Vagina (tissue), 2 donors: Measurements from ENCODE around the gene KRTAP1-3. TPM values are rescaled to one million over a fixed set of nuclear protein-coding genes. Genes with fewer than 3 reads are reported as not detected.

Experiments
- DNase-seq, 2 donors: peaks; one replicate each; pipeline ENCODE4 v3.0.0-alpha.2; 2017; ENCODE audit errors: extremely low spot score in 2 of 2
- H3K27ac ChIP-seq: fragments of 200-600 bp; sonication (generic); one replicate; pipeline ENCODE4 v1.5.1; 2019
- H3K27me3 ChIP-seq: fragments of 200-600 bp; sonication (generic); one replicate; pipeline ENCODE4 v1.5.1; 2019
- H3K36me3 ChIP-seq, 2 donors: fragments of 200-600 bp; sonication (generic); one replicate each; pipeline ENCODE4 v1.5.1; 2017 to 2019
- H3K4me1 ChIP-seq: fragments of 200-600 bp; sonication (generic); one replicate; pipeline ENCODE4 v1.5.1; 2019
- H3K4me3 ChIP-seq, 2 donors: fragments of 200-600 bp; sonication (generic); 1 replicate in 1 of 2; 2 replicates in 1 of 2; pipeline ENCODE4 v1.5.1; 2016 to 2019
- H3K9me3 ChIP-seq: fragments of 200-600 bp; sonication (generic); one replicate; pipeline ENCODE4 v1.5.1; 2019
- POLR2A ChIP-seq, 2 donors: fragments of 450-650 bp; IDR thresholded peaks; one replicate each; pipeline ENCODE4 v1.6.1; 2017; ENCODE audit warnings: antibody characterized with exemption in 2 of 2, mild to moderate bottlenecking in 2 of 2, moderate library complexity in 2 of 2
- POLR2AphosphoS5 ChIP-seq, 2 donors: sonication (generic); formaldehyde crosslinking; IDR thresholded peaks; one replicate each; pipeline ENCODE4 v1.9.0; 2017; ENCODE audit warnings: antibody characterized with exemption in 2 of 2, mild to moderate bottlenecking in 2 of 2, low read depth in 1 of 2; ENCODE audit not compliant: insufficient read depth in 1 of 2
- intact Hi-C: fragments of 100-400 bp; cut with DNase I; formaldehyde crosslinking; loops from one replicate; pipeline ENCODE4 v1.15.1; 2023
- total RNA-seq: library from RNA; depleted of rRNA; stranded (reverse); fragments of >200 nt; gene quantifications from one replicate; pipeline ENCODE4 v1.2.3, GENCODE V29; 2016
- TF ChIP-seq, protein P1 (sequence below), 3 experiments: fragments of 450-650 bp in 2 of 3; fragments of 200-600 bp in 1 of 3; sonication (generic) in 1 of 3; IDR thresholded peaks; one replicate each; pipeline ENCODE4 v1.5.1; 2017 to 2019; ENCODE audit warnings: antibody characterized with exemption in 3 of 3, mild to moderate bottlenecking in 2 of 3, moderate library complexity in 2 of 3

The KRTAP1-3 gene
- total RNA-seq, 1 donor from 2014 or later, result not detected

DNA sequence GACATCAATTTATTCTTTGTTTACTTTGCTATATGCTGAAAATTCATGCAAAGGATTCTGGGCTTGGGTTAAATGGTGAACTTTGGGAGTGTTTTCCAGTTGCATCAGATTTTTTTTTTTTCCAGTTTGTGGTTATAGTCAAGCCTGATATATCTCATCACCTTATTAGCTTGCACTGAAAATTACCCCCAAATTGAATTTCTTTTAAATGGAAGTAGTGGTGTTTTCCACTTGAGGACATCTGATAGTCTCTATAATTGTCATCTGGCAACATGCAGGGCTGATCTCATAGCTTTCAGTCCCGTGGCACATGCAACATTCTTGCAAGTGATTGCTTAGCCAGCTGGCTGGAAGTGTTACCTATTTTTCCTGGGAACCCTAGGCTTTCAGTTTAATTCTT lies 21.1 kb downstream of the KRTAP1-3 start:
- TF ChIP-seq, protein P1, sequence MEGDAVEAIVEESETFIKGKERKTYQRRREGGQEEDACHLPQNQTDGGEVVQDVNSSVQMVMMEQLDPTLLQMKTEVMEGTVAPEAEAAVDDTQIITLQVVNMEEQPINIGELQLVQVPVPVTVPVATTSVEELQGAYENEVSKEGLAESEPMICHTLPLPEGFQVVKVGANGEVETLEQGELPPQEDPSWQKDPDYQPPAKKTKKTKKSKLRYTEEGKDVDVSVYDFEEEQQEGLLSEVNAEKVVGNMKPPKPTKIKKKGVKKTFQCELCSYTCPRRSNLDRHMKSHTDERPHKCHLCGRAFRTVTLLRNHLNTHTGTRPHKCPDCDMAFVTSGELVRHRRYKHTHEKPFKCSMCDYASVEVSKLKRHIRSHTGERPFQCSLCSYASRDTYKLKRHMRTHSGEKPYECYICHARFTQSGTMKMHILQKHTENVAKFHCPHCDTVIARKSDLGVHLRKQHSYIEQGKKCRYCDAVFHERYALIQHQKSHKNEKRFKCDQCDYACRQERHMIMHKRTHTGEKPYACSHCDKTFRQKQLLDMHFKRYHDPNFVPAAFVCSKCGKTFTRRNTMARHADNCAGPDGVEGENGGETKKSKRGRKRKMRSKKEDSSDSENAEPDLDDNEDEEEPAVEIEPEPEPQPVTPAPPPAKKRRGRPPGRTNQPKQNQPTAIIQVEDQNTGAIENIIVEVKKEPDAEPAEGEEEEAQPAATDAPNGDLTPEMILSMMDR (IDR thresholded peaks at IDR 0.05), result no peak
- no peak for TF ChIP-seq POLR2AphosphoS5 (IDR thresholded peaks at IDR 0.05; ENCODE audit: insufficient read depth in 1 of 2, low read depth in 1 of 2)
- H3K27ac ChIP-seq, result peak overlapping the region; percentile 73
- DNase-seq, result no peak

DNA sequence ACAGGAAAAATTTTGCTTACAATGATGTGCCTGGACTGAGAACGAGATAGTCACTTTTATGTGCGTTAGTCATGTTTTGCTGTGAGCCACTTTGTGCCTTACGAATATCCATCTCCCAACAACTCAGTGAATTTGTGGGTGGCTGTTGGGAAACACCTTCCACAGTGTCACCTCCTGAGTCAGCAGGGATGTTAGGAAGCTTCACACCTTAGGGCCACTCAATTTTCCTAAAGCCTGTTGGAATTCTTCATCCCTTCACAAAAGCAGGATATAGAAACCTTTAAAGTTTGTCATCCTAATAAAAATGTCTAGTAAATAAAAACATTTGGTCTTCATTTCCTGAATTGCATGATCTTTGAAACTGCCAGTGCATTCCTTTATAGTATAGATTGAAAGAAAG lies 21.5 kb downstream of the KRTAP1-3 start:
- H3K27me3 ChIP-seq, result no peaks in the 10 kb centered on the region
- peak overlapping the region; percentile 73 for H3K27ac ChIP-seq
- no peaks in the 10 kb centered on the region for H3K36me3 ChIP-seq
- H3K4me1 ChIP-seq, result peaks cover 7% of the 10 kb centered on the region
- DNase-seq, result no peak
- H3K4me3 ChIP-seq, result no peak overlapping the region
- intact Hi-C loops, result no loop called here
- TF ChIP-seq, protein P1 (IDR thresholded peaks at IDR 0.05), result no peak
- TF ChIP-seq POLR2A (IDR thresholded peaks at IDR 0.05) (no peak), POLR2AphosphoS5 (IDR thresholded peaks at IDR 0.05; ENCODE audit: insufficient read depth in 1 of 2, low read depth in 1 of 2) (no peak)
- no peaks in the 10 kb centered on the region for H3K9me3 ChIP-seq

More for the DNA sequence above, 21.1 kb downstream of the KRTAP1-3 start:
- H3K36me3 ChIP-seq, result no peaks in the 10 kb centered on the region
- no peaks in the 10 kb centered on the region for H3K27me3 ChIP-seq
- no peaks in the 10 kb centered on the region for H3K9me3 ChIP-seq
- H3K4me3 ChIP-seq, result no peak overlapping the region
- intact Hi-C loops, result no loop called here
- H3K4me1 ChIP-seq, result peaks cover 7% of the 10 kb centered on the region

DNA sequence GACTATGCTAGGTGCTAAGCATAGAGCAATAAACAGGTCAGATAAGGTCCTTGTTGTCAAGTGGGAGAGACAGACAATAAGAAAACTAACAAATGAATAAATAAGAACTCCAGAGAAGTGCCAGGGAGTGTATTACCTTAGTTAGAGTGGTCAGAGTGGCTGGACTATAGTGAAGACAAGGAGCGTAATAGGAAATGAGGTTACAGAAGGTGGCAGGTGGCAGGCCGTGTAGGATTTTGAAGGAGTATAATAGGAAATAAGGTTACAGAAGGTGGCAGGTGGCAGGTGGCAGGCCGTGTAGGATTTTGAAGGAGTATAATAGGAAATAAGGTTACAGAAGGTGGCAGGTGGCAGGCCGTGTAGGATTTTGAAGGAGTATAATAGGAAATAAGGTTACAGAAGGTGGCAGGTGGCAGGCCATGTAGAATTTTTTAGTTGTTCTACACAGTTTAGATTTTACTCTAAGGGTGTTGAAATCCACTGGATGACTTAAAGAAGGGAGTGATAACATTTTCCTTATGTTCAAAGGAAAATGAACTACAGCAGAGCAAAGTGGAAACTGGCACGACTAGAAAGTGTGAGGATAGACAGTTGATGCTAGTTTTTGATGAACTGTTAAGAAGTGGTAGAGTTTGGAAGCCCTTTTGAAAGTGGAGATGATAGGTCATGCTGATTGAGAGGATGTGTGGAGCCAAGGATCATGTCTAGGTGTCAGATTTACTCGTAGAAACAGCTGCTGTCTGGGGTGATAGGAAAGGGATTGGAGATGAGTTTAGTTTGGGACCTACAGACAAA lies 22.2 kb downstream of the KRTAP1-3 start:
- Histone ChIP-seq H3K27me3 (no peaks in the 10 kb centered on the region), H3K36me3 (no peaks in the 10 kb centered on the region), H3K9me3 (no peaks in the 10 kb centered on the region), H3K4me3 (no peak overlapping the region), H3K4me1 (peaks cover 7% of the 10 kb centered on the region), H3K27ac (peak overlapping the region; percentile 73)
- intact Hi-C loops, result no loop called here
- TF ChIP-seq, protein P1 (IDR thresholded peaks at IDR 0.05), result no peak
- no peak for TF ChIP-seq POLR2A (IDR thresholded peaks at IDR 0.05)
- TF ChIP-seq POLR2AphosphoS5 (IDR thresholded peaks at IDR 0.05; ENCODE audit: insufficient read depth in 1 of 2, low read depth in 1 of 2), result no peak
- no peak for DNase-seq

DNA sequence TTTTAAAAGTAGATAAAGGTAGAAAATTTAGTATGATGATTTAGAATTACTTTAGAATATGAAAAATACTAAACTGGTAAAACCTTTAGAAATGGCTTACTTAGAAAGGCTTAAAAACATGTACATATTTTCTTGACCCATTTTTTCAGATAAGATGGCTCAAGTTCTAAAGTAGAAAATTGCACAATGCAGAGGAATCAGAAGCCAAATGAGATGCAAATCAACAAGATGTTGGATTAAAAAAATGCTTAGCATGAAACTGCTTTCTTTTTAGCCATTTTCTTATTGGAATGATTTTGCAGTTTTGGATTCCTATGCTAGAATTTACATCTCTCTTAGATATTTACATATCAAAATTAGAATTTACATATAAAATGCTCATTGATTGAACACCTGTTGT lies 24.2 kb downstream of the KRTAP1-3 start:
- DNase-seq, result no peak
- Histone ChIP-seq H3K27ac (no peak overlapping the region), H3K4me3 (no peak overlapping the region), H3K27me3 (no peaks in the 10 kb centered on the region), H3K4me1 (peaks cover 7% of the 10 kb centered on the region), H3K36me3 (no peaks in the 10 kb centered on the region), H3K9me3 (no peaks in the 10 kb centered on the region)
- intact Hi-C loops, result no loop called here
- TF ChIP-seq, protein P1 (IDR thresholded peaks at IDR 0.05), result no peak
- no peak for TF ChIP-seq POLR2AphosphoS5 (IDR thresholded peaks at IDR 0.05; ENCODE audit: insufficient read depth in 1 of 2, low read depth in 1 of 2)
- TF ChIP-seq POLR2A (IDR thresholded peaks at IDR 0.05), result no peak

DNA sequence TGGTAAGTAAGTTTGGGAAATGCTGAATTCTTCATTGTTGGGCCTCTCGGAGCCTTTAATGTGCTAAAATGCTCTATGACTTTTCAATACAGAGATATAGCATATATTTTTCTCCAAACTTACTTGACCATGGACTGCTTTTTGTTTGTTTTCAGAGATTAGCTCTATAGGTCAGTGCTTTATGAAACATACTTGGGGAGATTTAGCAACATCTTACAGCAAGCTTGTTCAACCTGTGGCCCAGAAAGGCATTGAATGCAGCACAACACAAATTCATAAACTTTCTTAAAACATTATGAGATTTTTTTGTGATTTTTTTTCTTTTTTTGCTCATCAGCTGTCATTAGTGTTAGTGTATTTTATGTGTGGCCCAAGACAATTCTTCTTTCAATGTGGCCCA lies 24.7 kb downstream of the KRTAP1-3 start:
- H3K9me3 ChIP-seq, result no peaks in the 10 kb centered on the region
- no peak overlapping the region for H3K4me3 ChIP-seq
- peaks cover 7% of the 10 kb centered on the region for H3K4me1 ChIP-seq
- no peaks in the 10 kb centered on the region for H3K27me3 ChIP-seq
- H3K27ac ChIP-seq, result peak overlapping the region; percentile 20
- intact Hi-C loops, result no loop called here
- no peak for TF ChIP-seq POLR2AphosphoS5 (IDR thresholded peaks at IDR 0.05; ENCODE audit: insufficient read depth in 1 of 2, low read depth in 1 of 2)
- TF ChIP-seq POLR2A (IDR thresholded peaks at IDR 0.05), result no peak
- TF ChIP-seq, protein P1 (IDR thresholded peaks at IDR 0.05), result no peak
- DNase-seq, result no peak
- H3K36me3 ChIP-seq, result no peaks in the 10 kb centered on the region
